GM19023 (cell line): ENCODE results near the gene PLB1.

ENCODE experiments used
- ATAC-seq: cut with Tn5 transposase; IDR thresholded peaks from one replicate; pipeline ENCODE4 v1.9.1; 2021; ENCODE audit warnings: mild to moderate bottlenecking, moderate library complexity; ENCODE audit not compliant: unreplicated experiment

PLB1 gene

DNA sequence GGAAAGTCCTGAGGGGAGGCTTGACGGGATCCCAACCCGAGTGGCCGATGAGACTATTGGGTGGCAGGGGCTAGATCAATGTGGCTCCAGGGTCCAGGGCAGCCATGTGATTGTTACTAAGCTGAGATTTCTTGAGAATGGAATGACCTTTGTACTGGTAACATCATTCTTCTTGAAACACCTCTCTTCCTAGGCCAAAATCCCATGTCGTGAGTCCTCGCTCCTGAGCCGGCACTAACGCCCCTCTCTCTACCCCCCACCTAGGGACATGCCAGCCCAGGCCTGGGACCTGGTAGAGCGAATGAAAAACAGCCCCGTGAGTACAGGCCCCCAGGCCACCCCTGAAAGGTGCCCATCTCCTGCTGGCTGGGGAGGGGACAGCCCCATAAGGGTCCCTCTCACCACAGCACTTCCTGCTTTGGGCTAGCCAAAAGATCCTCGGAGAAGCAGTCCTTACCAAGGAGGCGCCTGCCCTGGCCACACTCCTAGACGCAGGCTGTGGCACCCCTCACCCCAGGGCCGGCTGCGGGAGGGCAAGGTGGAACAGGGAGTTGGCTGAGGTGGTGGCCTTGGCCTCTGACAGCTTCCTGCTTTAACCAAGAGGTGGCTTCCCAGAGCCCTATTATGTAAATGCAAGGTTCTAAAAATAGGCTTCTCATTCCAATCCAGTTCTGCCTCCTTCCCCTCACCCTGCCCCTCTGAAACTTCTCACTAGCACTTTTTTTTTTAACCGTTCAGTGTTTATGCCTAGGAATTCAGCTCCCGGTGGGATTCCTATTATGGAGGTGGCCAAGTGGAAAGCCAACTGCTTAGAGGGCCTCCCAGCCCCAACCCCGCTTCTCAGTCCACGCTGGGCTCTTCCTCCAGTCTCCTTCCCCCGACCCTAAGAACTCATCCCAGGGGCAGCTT, 129.2 kb downstream of the PLB1 start:
- peak; percentile 49 for ATAC-seq

DNA sequence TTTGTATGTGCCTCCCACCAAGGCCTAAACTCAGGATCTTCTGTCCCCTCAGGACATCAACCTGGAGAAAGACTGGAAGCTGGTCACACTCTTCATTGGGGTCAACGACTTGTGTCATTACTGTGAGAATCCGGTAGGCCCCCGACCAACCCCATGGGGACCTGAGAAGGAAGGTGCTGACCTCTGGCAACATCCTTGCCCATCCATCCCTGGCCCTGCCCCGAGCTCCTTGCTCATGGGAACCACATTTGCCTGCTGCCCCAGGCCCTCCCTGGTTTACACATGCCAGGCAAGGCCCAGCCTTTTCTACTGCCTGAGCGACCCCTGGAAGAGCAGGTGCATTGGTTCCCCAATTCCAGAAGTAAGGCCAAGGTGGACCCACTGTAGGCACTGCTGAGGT, 130.5 kb downstream of the PLB1 start:
- ATAC-seq: no peak

GRCh38 chr2:28626891-28627421, 131.1 kb downstream of the PLB1 start:
- no peak for ATAC-seq

- no peak for ATAC-seq
Observed at GRCh38 chr2:28627722-28628480, 132.0 kb downstream of the PLB1 start.

DNA sequence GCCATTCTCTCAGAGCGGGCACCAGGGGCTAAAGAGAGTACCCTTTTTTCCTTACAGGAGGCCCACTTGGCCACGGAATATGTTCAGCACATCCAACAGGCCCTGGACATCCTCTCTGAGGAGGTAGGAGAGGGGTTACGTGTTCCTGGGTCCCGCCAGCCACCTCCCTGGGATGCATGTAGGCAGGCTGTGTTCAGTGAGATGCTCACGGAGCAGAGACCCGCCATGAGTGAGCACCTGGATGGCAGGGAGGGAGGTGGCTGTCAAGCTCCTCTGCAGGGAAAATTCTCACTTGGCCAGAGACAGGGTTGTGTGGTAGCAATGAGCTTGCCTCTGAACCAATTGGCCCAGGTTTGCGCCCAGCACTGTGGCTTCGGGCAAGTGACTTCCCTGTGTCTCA, 132.6 kb downstream of the PLB1 start:
- ATAC-seq: no peak

DNA sequence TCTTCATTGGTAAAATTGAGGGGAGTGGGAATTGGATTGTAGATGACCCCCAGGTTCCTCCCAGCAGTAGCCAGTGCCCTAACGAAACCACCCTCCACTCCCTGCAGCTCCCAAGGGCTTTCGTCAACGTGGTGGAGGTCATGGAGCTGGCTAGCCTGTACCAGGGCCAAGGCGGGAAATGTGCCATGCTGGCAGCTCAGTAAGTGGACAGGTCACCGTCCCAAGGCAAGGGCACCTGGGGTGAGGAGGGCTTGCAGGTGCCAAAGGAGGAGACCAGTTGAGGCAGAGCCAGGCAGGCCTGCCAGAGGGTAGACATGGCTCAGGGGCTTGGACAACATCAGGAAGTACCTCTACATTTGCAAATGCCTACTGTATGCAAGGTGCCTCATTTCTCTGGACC, 133.1 kb downstream of the PLB1 start:
- no peak for ATAC-seq

DNA sequence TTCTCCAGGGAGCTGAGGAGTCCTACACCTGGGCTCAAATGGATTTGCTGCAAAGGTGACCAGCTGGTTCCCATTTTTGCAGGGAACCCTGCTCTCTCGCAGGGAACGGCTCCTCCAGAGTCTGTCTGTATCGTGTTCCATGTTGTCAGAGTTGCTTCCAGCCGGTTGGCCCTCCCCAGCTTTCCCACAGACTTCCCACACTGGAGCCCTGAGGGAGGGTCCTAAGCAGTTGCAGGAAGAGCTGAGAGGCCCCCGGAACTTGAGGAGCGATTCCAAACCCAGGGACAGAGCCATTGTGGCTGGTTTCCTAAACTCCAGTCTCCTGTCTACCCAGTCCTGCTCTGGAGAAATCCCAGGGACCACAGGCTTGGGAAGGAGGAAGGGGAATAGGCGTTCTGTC, 134.1 kb downstream of the PLB1 start:
- ATAC-seq: no peak

DNA sequence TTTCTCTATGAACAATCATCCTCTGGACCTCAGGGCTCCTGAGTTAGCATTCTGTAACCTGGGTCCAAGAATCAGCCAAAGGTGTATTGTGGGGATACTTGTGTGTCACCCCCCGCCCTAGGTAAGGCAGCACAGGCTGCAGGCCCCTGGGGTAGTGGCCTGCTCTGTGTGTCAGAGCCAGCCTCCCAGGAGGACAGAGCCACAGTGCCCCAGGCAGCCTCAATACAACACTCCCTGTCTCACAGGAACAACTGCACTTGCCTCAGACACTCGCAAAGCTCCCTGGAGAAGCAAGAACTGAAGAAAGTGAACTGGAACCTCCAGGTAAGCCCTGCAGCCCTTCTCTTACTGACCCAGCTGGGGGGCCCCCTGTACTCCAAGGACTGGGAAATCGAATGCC, 134.5 kb downstream of the PLB1 start:
- no peak for ATAC-seq

- no peak for ATAC-seq
Observed at GRCh38 chr2:28631514-28632206, 135.8 kb downstream of the PLB1 start.

DNA sequence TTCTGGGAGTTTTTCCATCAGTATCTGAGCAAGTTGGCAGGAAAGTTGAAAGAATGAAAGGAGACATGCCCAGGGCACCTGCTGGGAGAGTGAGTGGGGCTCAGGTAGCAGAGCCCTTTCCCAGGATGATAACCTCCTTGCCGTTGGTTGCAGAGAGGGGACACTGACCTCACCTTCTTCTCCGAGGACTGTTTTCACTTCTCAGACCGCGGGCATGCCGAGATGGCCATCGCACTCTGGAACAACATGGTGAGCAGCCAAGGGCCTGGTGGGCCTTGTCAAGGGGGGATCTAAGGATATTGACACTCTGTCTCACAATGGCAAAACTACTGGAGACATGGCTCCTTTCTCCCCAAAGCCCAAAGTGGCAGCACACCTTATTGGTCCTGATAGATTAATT, 136.9 kb downstream of the PLB1 start:
- no peak for ATAC-seq

DNA sequence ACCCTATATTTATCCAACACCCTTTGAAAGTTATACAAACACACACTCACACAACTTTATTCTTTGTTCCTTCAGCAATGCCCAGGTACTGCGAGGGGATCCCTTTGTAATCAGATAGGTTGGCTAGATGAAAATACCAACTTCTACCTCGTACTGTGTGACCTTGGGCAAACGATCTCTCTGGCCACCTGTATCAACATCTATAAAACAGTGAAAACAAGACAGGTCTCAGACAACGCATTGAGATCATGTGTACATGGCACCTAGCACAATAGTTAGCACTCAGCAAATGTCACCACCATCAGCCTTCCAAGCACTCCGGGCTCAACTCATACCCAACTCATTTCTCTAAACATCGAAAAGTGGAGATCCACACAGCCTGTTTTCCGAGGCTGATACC, 137.3 kb downstream of the PLB1 start:
- no peak for ATAC-seq

GRCh38 chr2:28633746-28634145, 137.9 kb downstream of the PLB1 start:
- ATAC-seq: no peak

DNA sequence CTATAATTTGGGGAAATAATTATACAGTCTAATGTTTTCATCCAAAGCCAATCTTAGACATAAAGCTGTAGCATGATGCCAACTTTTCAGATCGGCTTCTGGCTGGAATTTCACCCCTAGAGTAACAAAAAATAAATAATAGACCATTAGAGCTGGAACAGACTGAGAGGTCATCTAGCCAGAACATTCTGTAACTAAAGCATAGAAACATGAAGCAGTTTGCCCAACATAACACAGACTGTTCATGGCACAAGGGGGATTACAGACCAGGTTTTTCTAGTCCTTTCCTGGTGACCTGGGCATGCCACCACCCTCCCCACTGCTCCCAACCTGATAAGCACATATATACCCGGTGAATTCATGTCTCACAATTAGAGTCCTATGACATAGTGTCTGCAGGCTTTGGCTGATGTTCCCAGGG, 139.3 kb downstream of the PLB1 start:
- ATAC-seq: no peak

- ATAC-seq: no peak
Observed at GRCh38 chr2:28636491-28636890, 140.6 kb downstream of the PLB1 start.

- no peak for ATAC-seq
Observed at GRCh38 chr2:28637066-28638047, 141.5 kb downstream of the PLB1 start.

- no peak for ATAC-seq
Observed at GRCh38 chr2:28638102-28638501, 142.2 kb downstream of the PLB1 start.

- no peak for ATAC-seq
Observed at GRCh38 chr2:28639092-28639691, 143.3 kb downstream of the PLB1 start.

DNA sequence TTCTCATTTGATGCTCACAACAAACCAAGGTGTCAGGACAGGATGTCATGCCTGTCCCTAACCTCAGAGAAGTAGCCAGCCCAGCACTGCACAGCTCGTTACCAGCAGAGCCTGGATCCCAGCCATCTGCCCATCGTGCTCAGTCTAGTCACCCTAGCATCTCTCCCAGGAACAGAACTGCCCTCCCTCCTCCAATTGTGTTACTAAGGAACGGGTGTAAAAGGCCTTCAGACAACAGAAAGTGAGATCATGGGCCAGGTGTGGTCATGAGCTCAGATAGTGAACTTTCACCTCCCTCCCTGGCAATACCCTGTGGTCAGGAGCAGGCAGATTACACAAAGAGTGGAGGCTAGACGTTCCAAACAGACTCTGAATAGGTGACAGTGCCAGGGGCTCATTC, 144.0 kb downstream of the PLB1 start:
- no peak for ATAC-seq

- no peak for ATAC-seq
Observed at GRCh38 chr2:28640260-28640907, 144.5 kb downstream of the PLB1 start.
